ENCODE measurements around the gene EDA2R. TPM values are rescaled to one million over a fixed set of nuclear protein-coding genes. Genes with fewer than 3 reads are reported as not detected.

Gene EDA2R
- total RNA-seq, 1 experiment from 2014 or later, result 0.05 TPM

- intact Hi-C loops (cut with micrococcal nuclease; ENCODE audit: unreplicated experiment) (no loop called here), in situ Hi-C loops (cut with HindIII; ENCODE audit: low pct_unique_long_range_greater_than_20kb, low sequenced_read_pairs) (no loop called here)
- Histone ChIP-seq H3K4me3 (ENCODE audit: low read depth in 2 of 2, low read length in 2 of 2) (no peak overlapping the region), H3K27ac (ENCODE audit: low read length) (no peak overlapping the region), H3K9me3 (ENCODE audit: control insufficient read depth, insufficient read depth, low read depth, low read length) (no peaks in the 10 kb centered on the region), H3K36me3 (ENCODE audit: control insufficient read depth, insufficient read depth, low read length) (no peaks in the 10 kb centered on the region), H3K4me1 (ENCODE audit: control insufficient read depth, insufficient read depth, low read length) (no peaks in the 10 kb centered on the region), H3K27me3 (ENCODE audit: control insufficient read depth, insufficient read depth, low read length) (no peaks in the 10 kb centered on the region)
- ChIA-PET POLR2A (no interaction called here), CTCF (no interaction called here)
- no peak for DNase-seq (ENCODE audit: low read depth, low spot score)
- TF ChIP-seq, protein P1, sequence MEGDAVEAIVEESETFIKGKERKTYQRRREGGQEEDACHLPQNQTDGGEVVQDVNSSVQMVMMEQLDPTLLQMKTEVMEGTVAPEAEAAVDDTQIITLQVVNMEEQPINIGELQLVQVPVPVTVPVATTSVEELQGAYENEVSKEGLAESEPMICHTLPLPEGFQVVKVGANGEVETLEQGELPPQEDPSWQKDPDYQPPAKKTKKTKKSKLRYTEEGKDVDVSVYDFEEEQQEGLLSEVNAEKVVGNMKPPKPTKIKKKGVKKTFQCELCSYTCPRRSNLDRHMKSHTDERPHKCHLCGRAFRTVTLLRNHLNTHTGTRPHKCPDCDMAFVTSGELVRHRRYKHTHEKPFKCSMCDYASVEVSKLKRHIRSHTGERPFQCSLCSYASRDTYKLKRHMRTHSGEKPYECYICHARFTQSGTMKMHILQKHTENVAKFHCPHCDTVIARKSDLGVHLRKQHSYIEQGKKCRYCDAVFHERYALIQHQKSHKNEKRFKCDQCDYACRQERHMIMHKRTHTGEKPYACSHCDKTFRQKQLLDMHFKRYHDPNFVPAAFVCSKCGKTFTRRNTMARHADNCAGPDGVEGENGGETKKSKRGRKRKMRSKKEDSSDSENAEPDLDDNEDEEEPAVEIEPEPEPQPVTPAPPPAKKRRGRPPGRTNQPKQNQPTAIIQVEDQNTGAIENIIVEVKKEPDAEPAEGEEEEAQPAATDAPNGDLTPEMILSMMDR (IDR thresholded peaks at IDR 0.05), result no peak
- TF ChIP-seq REST (IDR thresholded peaks at IDR 0.05; ENCODE audit: insufficient read depth in 1 of 2, low read depth in 2 of 2, low read length in 1 of 2), result no peak
- TF ChIP-seq SIN3A (IDR thresholded peaks at IDR 0.05; ENCODE audit: borderline replicate concordance, insufficient read depth, low read depth, low read length), result no peak
- TF ChIP-seq POLR2AphosphoS5 (IDR thresholded peaks at IDR 0.05; ENCODE audit: low read depth, low read length), result no peak
- TF ChIP-seq TCF7L2 (IDR thresholded peaks at IDR 0.05; ENCODE audit: low read depth, low read length), result no peak
- BruUV-seq (replicated peaks), result no TSS peak
- ATAC-seq, result no peak
These were observed 36.7 kb upstream of the EDA2R start for GRCh38 chrX:66675541-66675940.

- Histone ChIP-seq H3K4me3 (ENCODE audit: low read depth in 2 of 2, low read length in 2 of 2) (no peak overlapping the region), H3K27me3 (ENCODE audit: control insufficient read depth, insufficient read depth, low read length) (no peaks in the 10 kb centered on the region), H3K36me3 (ENCODE audit: control insufficient read depth, insufficient read depth, low read length) (no peaks in the 10 kb centered on the region), H3K9me3 (ENCODE audit: control insufficient read depth, insufficient read depth, low read depth, low read length) (no peaks in the 10 kb centered on the region), H3K4me1 (ENCODE audit: control insufficient read depth, insufficient read depth, low read length) (no peaks in the 10 kb centered on the region), H3K27ac (ENCODE audit: low read length) (no peak overlapping the region)
- in situ Hi-C loops (cut with HindIII; ENCODE audit: low pct_unique_long_range_greater_than_20kb, low sequenced_read_pairs) (no loop called here), intact Hi-C loops (cut with micrococcal nuclease; ENCODE audit: unreplicated experiment) (no loop called here)
- no TSS peak for BruUV-seq (replicated peaks)
- DNase-seq (ENCODE audit: low read depth, low spot score) (no peak), ATAC-seq (no peak)
- CTCF ChIA-PET, result no interaction called here
- no peak for TF ChIP-seq SIN3A (IDR thresholded peaks at IDR 0.05; ENCODE audit: borderline replicate concordance, insufficient read depth, low read depth, low read length)
- POLR2A ChIA-PET, result no interaction called here
These were observed 35.6 kb upstream of the EDA2R start for GRCh38 chrX:66674506-66674905.

DNA sequence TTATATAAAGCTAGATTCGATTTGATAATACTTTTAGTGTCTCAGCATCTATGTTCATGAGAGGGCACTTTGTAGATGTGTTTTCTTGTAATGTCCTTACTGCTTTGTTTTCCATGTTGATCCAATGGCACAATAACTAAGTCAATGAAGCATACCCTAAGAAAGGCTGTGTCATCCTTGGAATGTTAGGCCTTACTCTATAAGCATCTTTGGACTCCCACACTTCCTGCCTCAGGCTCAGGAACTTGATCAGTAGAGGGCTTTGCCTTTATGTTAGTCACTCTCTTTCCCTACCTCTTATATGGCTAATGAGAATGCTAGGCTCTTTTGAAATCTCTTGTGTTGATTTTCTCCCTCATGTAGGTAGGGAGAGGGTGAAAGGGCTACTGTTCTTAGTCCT, 33.2 kb upstream of the EDA2R start:
- ChIA-PET CTCF (no interaction called here), POLR2A (no interaction called here)
- Histone ChIP-seq H3K27me3 (ENCODE audit: control insufficient read depth, insufficient read depth, low read length) (no peaks in the 10 kb centered on the region), H3K36me3 (ENCODE audit: control insufficient read depth, insufficient read depth, low read length) (no peaks in the 10 kb centered on the region), H3K4me1 (ENCODE audit: control insufficient read depth, insufficient read depth, low read length) (no peaks in the 10 kb centered on the region), H3K27ac (ENCODE audit: low read length) (no peak overlapping the region), H3K9me3 (ENCODE audit: control insufficient read depth, insufficient read depth, low read depth, low read length) (no peaks in the 10 kb centered on the region), H3K4me3 (ENCODE audit: low read depth in 2 of 2, low read length in 2 of 2) (no peak overlapping the region)
- ATAC-seq, result no peak
- BruUV-seq (replicated peaks), result no TSS peak
- TF ChIP-seq, protein P1 (IDR thresholded peaks at IDR 0.05), result no peak
- TF ChIP-seq TCF7L2 (IDR thresholded peaks at IDR 0.05; ENCODE audit: low read depth, low read length), result no peak
- TF ChIP-seq REST (IDR thresholded peaks at IDR 0.05; ENCODE audit: insufficient read depth in 1 of 2, low read depth in 2 of 2, low read length in 1 of 2), result no peak
- no peak for TF ChIP-seq POLR2AphosphoS5 (IDR thresholded peaks at IDR 0.05; ENCODE audit: low read depth, low read length)
- no peak for TF ChIP-seq SIN3A (IDR thresholded peaks at IDR 0.05; ENCODE audit: borderline replicate concordance, insufficient read depth, low read depth, low read length)
- no peak for DNase-seq (ENCODE audit: low read depth, low spot score)
- intact Hi-C loops (cut with micrococcal nuclease; ENCODE audit: unreplicated experiment) (no loop called here), in situ Hi-C loops (cut with HindIII; ENCODE audit: low pct_unique_long_range_greater_than_20kb, low sequenced_read_pairs) (no loop called here)

All from Panc1 (cell line).